ENCODE measurements around the gene MBD4.
"Not testable (repeated sequence)": the region's sequence is repeated elsewhere in the genome, so short reads cannot be mapped to it uniquely, and the experiment has no call there.

MBD4 gene

GRCh38 chr3:129409541-129409940, 30.2 kb downstream of the MBD4 start:
- DNase-seq (ENCODE audit: low read depth): no peak

GRCh38 chr3:129404610-129405009, 35.1 kb downstream of the MBD4 start:
- DNase-seq (ENCODE audit: low read depth): no peak

DNA sequence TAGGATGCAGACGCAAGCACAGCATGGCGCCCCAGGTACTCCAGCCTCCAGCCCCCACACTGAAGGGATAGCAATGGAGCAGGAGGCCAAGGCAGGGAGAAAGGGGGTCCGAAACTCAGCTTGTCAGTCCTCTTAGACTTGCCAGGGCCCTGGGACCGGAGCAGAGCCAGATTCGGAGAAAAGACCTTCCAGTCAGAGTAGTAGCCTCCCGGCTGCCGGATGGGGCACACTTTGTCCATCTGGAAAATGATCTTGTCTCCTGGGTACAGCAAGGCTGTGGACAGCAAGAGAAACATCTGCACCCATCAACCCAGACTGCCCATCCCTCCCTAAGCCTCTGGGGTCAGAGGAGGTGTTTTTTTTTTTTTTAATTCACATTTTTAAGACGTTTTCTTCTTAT, 35.6 kb downstream of the MBD4 start:
- DNase-seq (ENCODE audit: low read depth): no peak

- no peak for DNase-seq (ENCODE audit: low read depth)
These were observed 36.3 kb downstream of the MBD4 start for GRCh38 chr3:129403450-129403849.

GRCh38 chr3:129402616-129403015, 37.1 kb downstream of the MBD4 start:
- DNase-seq (ENCODE audit: low read depth): no peak

GRCh38 chr3:129402210-129402609, 37.5 kb downstream of the MBD4 start:
- DNase-seq (ENCODE audit: low read depth): no peak

DNA sequence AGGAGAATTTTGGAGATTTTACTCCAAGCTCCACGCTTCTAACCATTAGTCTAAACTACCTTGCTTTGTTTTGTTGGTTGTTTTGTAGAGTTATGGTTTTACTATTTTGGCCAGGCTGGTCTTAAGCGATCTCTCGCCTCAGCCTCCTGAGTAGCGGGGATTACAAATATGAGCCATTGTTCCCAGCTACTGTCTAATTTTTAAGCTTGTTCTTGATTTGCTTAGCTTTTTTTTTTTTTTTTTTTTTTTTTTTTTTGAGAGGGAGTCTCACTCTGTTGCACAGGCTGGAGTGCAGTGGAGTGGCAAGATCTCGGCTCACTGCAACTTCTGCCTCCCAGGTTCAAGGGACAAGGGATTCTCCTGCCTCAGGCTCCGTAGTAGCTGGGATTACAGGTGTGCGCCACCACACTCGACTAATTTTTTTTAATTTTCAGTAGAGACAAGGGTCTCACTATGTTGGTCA, 39.8 kb downstream of the MBD4 start:
- no peak for DNase-seq (ENCODE audit: low read depth)

- peak; percentile 41 for DNase-seq (ENCODE audit: low read depth)
These were observed 40.4 kb downstream of the MBD4 start for GRCh38 chr3:129399145-129399894.

GRCh38 chr3:129398803-129399144, 41.0 kb downstream of the MBD4 start:
- peak; percentile 2 for DNase-seq (ENCODE audit: low read depth)

DNA sequence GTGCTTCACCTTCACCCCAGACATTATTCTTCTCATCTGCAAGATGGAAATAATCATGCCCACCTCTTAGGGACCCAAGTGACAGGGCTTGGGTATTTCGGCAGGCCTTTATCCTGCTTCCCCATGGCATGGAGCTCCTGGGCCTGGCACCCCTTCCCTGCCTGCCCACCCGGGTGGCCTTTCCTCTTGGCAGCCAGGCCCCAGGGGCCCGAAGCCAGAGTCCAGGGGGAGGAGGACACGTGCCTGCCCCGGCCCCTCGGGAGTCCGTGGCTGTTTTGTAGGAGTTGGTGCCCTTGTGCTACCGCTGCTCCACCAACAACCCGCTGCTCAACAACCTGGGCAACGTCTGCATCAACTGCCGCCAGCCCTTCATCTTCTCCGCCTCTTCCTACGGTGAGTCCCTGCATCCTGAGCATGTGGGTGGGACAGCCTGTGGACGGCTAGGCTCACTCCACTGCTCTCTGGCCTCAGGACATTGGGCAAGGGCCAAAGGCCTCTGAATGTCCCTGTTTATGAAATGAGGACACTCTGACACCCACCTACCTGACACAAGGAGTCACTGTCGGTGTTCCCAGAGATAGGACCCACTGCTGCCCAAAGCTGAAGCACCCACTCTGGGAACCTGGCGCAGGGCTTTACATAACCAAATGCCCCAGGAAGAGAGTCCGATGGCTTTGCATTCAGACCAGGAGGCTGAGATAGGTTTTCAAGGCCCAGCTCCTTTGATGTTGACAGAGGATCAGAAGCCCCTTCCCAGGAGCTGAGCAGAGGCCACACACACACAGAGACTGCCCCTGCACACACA, 45.8 kb downstream of the MBD4 start:
- not testable (repeated sequence) for DNase-seq (ENCODE audit: low read depth)

GRCh38 chr3:129393271-129393670, 46.5 kb downstream of the MBD4 start:
- DNase-seq (ENCODE audit: low read depth): no peak

GRCh38 chr3:129392106-129392887, 47.5 kb downstream of the MBD4 start:
- DNase-seq (ENCODE audit: low read depth): not testable (repeated sequence)

- not testable (repeated sequence) for DNase-seq (ENCODE audit: low read depth)
These were observed 48.2 kb downstream of the MBD4 start for GRCh38 chr3:129391583-129391982.

- no peak for DNase-seq (ENCODE audit: low read depth)
These were observed 50.2 kb downstream of the MBD4 start for GRCh38 chr3:129389572-129389937.

- DNase-seq (ENCODE audit: low read depth): not testable (repeated sequence)
These were observed 50.8 kb downstream of the MBD4 start for GRCh38 chr3:129388791-129389571.

GRCh38 chr3:129387487-129387886, 52.3 kb downstream of the MBD4 start:
- no peak for DNase-seq (ENCODE audit: low read depth)

DNA sequence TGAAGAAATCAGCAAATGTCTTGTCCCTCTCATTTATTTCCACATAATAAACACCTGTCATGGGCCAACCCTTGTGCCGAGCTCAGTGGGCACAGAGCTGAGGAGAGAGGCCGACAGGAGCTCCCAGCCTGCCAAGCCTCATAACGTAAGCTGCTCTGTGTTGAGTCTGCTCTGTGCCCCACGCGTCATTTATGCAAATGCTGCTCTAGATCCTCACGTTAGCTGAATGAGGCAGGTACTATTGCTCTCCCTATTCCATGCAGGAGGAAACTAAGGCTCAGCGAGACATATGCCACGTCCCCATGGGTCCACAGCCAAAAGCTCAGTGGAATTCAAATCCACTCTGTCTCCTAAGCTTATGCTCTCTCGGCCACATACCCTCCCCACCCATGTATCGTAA, 52.8 kb downstream of the MBD4 start:
- DNase-seq (ENCODE audit: low read depth): no peak

DNA sequence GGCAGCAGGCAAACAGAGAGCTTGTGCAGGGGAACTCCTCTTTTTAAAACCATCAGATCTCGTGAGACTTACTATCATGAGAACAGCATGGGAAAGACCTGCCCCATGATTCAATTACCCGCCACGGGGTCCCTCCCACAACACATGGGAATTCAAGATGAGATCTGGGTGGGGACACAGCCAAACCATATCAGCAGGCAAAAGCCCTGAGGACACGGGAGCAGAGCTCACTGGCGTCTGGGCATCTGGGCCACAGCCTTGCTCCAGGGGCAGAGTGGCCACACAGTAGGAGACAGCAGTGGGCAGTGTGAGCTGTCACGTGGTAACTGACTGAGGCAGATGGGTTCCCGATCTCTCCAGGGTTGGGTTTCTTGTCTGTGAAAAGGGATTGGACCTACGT, 54.2 kb downstream of the MBD4 start:
- DNase-seq (ENCODE audit: low read depth): not testable (repeated sequence)

- no peak for DNase-seq (ENCODE audit: low read depth)
These were observed 55.0 kb downstream of the MBD4 start for GRCh38 chr3:129384594-129385323.

DNA sequence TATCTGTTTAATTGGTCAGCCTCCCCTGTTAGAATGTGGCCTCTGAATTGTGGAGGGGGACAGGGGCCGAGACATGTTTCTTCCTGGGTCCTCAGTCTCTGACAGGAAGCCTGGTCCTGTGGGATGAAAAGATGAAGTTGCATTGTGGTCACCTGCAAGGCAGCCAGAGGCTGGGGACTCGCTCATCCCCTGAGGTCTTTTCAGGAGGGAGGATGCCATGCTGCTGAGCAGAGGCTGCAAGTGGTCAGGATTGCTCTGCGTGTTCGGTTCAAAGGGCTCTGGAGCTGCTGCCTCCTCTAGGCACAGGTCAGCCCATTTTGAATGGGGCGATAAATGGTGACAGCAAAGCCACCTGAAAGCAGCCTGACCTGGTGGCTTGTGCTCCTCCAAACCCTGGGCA, 55.6 kb downstream of the MBD4 start:
- DNase-seq (ENCODE audit: low read depth): not testable (repeated sequence)

GRCh38 chr3:129383292-129383860, 56.4 kb downstream of the MBD4 start:
- DNase-seq (ENCODE audit: low read depth): peak; percentile 12
